Stimulated activated CD4-positive, alpha-beta T cell treated with anti-CD3 and anti-CD28 coated beads, Interleukin-4, amount 100 ng/mL, for 48 hours (primary cell): Measurements from ENCODE around the gene GATA5.
"Not testable (repeated sequence)": the region's sequence is repeated elsewhere in the genome, so short reads cannot be mapped to it uniquely, and the experiment has no call there.

ENCODE experiments used
- DNase-seq, 2 donors: peaks; one replicate each; pipeline ENCODE4 v3.0.0-alpha.2; 2020; ENCODE audit warnings: low read depth in 2 of 2

Gene GATA5

GRCh38 chr20:62430866-62431447, 44.8 kb downstream of the GATA5 start:
- no peak for DNase-seq

GRCh38 chr20:62430311-62430853, 45.4 kb downstream of the GATA5 start:
- no peak for DNase-seq

DNA sequence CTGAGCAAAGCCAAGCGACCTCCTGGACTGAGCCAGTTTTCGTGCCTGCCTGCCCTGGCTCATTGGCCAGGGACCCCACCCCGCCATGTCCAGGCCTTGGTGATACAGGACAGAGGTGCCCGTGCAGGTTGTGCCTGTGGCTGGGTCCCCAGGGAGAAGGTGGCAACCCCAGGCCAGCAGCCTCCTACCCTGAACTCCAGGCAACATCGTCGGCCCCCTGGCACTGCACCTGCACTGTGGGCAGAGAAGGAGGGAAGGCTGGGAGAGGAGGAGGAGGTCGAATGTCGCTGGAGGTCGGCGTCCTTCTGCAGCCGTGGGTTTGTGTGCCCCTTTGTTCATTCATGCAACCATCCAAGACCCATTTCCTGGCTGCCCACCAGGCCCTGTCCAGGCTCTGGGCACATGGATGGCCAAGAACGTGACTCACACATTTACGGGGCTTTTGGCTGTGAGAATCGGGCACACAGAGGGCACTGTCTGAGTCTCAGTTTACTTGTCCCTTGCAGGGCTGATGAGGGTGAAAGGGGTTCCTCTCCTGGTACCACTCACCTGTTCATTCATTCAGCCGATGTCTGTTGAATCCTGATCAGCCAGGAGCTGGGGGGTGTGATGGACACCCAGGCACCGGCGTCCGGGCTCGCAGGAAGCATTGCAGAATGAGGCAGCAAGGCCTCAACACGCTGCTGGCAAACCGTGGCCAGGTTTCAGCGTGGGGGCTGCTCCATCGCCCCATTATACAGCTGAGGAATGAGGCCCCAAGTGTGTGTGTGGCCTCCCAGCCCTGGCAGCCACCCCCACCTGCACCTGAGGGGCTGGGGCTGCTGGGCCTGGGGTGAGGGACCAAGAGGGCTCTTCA, 46.1 kb downstream of the GATA5 start:
- DNase-seq, result no peak

DNA sequence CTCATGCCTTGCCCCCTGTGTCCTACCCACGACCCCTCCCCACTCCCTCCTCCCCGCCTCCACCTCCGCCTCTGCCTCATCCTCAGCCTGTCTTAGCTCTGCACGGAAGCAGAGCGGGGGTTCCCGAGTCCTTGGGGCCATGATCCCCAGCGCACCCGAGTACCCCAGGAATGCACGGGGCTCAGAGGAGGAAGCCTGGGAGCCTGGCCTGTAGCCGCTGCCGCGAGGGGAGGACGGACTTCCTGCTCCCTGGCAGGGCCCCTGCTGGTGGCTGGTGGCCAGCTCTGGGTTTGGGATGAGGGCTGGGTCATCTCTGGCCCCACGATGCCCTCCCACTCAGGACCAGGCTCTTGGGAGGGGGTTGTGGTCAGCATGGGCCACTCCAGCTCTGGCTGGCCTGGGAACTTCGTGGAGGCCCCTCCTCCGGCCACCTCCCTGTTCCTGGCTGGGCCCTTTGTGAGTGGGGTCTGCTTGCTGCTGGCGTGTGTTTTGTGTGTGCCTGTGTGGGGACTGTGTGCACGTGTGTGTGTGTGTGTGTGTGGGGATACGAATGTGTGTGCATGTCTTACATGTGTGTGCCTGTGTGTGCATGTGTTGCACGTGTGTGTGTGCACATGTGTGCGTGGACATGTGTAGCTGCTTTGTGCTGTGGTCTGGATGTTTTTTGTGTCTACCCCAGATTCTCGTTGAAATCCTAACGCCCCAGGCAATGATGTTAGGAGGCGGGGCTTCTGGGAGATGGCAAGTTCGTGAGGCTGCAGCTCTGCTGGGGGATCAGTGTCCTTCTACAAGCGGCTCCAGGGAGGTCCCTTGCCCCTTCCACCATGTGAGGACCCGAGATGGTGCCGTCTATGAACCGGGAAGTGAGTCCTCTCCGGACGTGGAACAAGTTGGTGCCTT, 47.1 kb downstream of the GATA5 start:
- DNase-seq, result no peak

DNA sequence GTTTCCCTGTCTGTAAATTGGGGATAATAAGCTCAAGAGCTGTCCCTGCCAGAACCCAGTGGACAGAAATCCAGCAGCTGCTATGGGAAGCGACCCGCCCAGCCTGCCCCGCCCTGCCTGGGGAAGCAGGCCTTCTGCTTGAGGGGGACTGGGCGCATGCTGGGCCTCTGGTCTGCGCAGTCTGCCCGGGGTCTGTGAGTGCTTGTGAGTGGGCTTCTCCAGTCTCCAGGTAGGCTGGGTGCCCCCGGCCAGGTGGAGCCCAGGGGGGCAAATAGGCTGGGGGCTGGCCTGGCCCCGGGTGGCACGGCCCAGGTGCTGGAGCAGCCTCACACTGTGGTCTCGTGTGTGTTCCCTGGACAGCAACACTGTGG, 47.8 kb downstream of the GATA5 start:
- no peak for DNase-seq

- no peak for DNase-seq
Observed at GRCh38 chr20:62427172-62428001, 48.4 kb downstream of the GATA5 start, which contains the start of gene RBBP8NL. Gene RBBP8NL, minus strand, starts transcription at chr20:62427539. Its CDS starts 7,892 bp downstream, at chr20:62419647.

- DNase-seq, result no peak
Observed at GRCh38 chr20:62426699-62427131, 49.1 kb downstream of the GATA5 start.

DNA sequence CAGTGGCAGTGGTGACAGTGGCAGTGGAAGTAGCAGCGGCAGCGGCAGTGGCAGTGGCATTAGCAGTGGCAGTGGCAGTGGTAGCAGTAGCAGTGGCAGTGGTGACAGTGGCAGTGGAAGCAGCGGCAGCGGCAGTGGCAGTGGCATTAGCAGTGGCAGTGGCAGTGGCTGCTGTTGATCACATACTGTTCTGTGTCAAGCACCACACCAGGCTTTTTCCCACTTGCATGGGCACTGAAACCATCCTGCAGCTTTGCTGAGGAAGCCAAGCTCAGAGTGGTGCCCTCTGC, 49.8 kb downstream of the GATA5 start:
- not testable (repeated sequence) for DNase-seq

DNA sequence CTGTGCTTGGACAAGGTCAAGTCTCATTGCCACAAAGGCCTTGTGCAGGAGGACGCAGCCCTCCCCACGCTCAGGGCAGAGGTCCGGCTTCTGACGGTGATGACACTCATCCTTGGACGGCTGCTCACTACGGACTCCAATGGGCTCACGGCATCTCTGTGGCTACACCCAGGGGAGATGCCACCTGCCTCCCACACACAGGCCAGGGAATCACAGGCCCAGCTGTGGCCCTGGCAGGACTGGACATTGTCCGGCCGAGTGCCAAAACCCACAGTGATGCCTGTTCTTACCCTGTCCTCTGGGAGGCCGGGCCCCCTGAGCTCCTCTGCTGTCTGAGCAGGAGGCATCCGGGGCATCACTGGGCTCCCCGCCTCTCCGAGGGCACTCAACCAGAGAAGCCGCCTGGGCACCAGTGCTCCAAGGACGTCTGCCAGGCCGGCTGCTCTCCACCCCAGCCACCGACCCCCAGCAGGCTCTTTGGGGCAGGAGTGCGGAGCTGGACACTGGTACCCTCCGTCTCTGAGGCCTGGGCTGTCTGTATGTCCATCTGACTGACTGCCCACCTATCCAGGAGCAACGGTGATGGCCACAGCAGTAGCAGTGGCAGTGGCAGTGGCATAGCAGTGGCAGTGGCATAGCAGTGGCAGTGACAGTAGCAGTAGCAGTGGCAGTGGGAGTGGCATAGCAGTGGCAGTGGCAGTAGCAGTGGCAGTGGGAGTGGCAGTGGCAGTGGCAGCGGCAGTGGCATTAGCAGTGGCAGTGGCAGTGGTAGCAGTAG, 50.3 kb downstream of the GATA5 start:
- DNase-seq, result no peak

DNA sequence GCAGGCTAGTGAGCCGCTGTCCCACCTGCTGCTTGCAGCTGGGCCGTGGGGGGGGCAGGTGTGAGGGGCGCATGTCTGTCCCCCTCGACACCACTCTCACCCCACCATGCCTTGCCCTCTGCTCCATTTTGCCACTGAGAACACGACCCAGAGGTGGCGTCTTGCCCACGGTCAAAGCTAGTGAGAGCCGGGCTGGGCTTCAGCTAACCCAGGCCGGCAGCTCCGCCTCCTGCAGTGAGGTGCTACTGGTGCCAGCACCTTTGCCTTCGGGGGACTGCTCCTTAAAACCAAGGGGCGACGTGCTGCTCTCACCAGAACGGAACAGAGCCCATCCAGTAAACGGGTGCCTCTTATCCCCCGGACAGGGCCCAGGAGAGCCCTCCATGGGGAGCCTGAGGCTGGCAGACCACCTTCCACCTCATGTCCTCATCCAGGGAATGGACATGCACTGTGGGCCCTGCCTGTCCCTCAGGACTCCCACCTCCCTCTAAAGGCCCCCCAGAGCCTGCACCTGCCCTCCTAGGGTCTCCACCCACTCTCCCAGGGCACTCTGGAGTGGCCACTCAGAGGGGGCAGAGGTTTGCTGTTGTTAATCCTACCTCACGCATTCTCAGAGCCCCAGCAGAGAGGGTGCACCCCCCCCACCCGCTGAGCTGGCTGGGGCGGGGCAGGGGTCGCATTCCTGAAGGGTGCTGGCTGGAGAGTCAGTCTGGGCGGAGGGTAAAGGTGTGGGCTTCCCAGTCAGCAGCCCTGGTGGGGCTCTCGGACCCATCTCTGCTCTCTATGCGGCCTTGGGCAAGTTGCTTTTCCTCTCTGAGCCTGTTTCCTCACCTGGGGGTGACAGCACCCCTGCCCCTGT, 51.3 kb downstream of the GATA5 start:
- no peak for DNase-seq

DNA sequence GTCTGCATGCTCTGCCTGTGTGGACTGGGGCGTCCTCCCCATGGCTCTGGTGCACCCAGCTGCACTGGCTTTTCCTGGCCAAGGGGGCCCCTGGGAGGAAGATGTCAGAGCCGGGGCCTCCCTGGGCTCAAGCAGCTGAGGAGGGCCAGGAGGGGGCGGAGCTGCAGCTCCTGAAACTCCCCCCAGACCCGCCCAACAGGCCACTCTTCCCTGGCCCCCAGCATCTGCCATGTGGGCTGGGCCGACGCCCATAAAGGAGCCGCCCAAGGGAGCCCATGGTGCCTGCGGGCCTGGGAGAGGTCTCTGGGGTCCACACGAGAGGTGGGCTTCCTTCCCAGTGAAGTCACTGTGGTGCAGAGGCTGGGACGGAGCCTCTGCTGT, 52.5 kb downstream of the GATA5 start:
- no peak for DNase-seq

DNA sequence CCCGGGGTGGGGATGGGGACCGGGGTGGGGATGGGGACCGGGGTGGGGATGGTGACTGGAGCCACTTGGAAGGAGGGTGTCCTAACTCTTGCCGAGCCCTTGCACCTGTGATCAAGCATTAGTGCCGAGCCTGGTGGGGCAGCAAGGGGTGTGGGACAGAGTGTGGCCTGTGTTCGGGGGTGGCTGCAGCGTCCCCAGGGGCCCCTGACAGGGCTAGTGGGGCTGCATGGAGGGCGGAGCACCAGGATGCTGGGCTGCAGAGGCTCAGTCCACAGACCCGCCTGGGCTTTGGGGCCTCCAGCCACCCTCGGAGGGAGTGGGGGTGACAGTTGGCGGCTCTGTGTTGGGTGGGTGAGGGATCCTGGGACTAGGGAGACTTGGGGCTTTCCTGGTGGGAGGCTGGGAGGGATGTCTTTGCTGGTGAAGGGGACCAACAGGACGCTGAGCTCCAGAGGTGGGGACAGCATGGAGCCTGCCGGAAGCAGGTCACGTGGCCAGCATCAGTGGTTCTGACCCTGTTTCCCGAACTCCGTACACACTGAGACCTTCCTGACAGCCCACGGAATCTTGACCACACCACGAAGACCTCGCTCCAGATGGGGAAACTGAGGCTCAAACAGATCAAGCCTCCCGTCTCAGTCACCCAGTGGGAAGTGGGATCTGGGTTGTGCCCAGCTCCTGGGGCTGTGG, 53.0 kb downstream of the GATA5 start:
- DNase-seq, result no peak

DNA sequence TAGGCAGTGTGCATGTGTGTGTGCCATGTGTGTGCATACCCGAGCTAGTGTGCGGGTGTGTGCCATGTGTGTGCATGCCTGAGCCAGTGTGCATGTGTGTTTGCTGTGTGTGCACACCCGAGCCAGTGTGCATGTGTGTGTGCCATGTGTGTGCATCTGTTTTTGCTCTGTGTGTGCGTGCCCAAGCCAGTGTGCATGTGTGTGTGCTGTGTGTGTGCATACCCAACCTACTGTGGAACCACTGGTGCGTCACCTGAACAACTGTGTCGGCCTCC, 54.1 kb downstream of the GATA5 start:
- DNase-seq, result no peak

GRCh38 chr20:62420846-62421715, 54.7 kb downstream of the GATA5 start:
- DNase-seq, result no peak

GRCh38 chr20:62419759-62420158, 56.0 kb downstream of the GATA5 start:
- no peak for DNase-seq

DNA sequence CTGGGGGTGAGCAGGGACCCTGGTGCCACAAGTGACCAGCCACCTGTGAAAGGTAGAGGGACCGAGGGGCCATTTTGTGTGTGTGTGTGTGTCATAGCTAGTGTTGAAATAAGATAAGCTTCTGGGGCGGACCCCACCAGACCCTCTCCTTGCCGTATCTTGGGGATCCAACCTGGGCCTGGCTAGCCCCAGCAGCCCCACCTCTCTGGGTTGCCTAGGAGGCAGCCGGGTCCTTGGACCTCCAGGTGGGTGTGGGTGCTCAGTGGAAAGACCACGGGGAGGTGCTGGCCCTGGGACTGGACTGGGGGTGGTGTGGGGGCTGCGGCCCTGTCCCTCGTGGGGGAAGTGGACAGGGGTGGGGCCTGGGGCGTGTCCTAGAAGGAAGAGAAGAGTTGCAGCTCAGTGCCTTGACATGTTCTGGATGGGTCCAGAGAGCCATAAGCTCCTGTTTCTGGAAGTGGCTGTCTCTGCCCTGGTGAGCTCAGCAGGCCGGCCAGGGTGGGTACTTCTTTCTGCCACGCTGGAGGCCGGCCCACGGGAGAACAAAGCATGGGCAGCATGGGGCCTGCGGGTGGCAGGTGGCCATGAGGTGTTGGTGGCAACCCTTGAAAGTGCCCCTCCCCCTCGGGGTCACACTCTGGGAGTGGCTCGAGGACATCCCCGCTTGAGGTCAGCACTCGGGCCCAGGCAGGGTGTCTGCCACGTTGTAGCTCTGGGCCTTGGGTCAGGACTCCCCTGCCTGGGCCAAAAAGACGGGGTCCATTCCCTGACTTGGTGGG, 56.9 kb downstream of the GATA5 start:
- DNase-seq, result no peak

DNA sequence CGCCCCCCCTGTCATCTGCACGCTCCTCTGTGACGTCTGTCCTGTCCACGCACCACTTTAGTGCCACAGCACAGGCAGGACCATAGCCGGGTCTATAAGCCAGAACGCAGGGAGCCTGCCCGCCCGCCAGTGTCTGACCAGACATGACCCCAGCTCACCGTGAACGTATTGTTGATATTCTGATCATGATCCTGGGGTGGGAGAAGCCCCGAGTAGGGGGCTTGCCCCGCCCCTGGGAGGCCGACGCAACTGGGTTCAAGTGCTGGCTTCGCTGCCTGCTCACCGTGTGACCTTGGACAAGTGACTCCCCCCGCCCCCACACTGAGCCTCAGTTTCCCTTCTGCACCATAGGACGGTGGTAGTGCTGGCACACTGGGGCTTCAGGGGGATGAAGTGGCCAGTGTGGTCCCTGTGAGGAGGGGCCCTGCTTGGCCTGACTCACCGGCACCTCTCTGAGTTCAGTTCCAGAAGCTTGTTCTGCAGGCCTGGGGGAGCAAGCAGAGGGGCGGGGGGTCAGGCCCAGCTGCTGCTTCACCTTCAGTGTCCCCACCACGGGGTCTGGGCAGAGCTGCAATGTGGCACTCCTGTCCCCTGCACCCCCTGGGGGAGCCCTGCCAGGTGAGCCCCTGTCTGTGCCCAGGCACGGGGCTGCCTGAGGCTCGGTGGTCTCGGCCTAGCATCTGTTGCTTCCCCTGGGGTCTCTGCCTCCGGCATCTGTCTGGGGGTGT, 57.6 kb downstream of the GATA5 start:
- no peak for DNase-seq
